Cerebellar cortex (tissue), 1 donor: Measurements from ENCODE around the gene URAD.
"Not testable (repeated sequence)": the region's sequence is repeated elsewhere in the genome, so short reads cannot be mapped to it uniquely, and the experiment has no call there.

Source experiments
- DNase-seq: peaks from one replicate; pipeline ENCODE4 v3.0.0-alpha.2; 2015; ENCODE audit warnings: low spot score

URAD gene

GRCh38 chr13:27970382-27971235 is 17.9 kb downstream of the URAD start:
- no peak for DNase-seq

- no peak for DNase-seq
Measured at GRCh38 chr13:27969866-27970229, 18.6 kb downstream of the URAD start.

GRCh38 chr13:27969082-27969865 is 19.2 kb downstream of the URAD start, which contains the start of gene CDX2:
CDX2 (minus strand) TSS chr13:27969315; CDS start chr13:27969006, 309 bp downstream.
- DNase-seq, result no peak

GRCh38 chr13:27968316-27969081 is 20.0 kb downstream of the URAD start:
- no peak for DNase-seq

- no peak for DNase-seq
Measured at GRCh38 chr13:27967736-27968315, 20.7 kb downstream of the URAD start.

- no peak for DNase-seq
Measured at GRCh38 chr13:27967203-27967735, 21.2 kb downstream of the URAD start.

- DNase-seq, result no peak
Measured at GRCh38 chr13:27966641-27967202, 21.8 kb downstream of the URAD start.

- no peak for DNase-seq
Measured at GRCh38 chr13:27965740-27966640, 22.5 kb downstream of the URAD start.

GRCh38 chr13:27965343-27965739 is 23.2 kb downstream of the URAD start:
- no peak for DNase-seq

- DNase-seq, result no peak
Measured at GRCh38 chr13:27964741-27965323, 23.7 kb downstream of the URAD start.

- DNase-seq, result not testable (repeated sequence)
Measured at GRCh38 chr13:27964206-27964605, 24.3 kb downstream of the URAD start.

GRCh38 chr13:27963491-27963890 is 25.0 kb downstream of the URAD start:
- DNase-seq, result no peak

GRCh38 chr13:27962982-27963381 is 25.5 kb downstream of the URAD start:
- no peak for DNase-seq

GRCh38 chr13:27962128-27962841 is 26.2 kb downstream of the URAD start:
- DNase-seq, result no peak

GRCh38 chr13:27961227-27962085 is 27.0 kb downstream of the URAD start:
- DNase-seq, result no peak

GRCh38 chr13:27960362-27961226 is 27.9 kb downstream of the URAD start:
- no peak for DNase-seq

- no peak for DNase-seq
Measured at GRCh38 chr13:27959976-27960361, 28.5 kb downstream of the URAD start.
